Kidney epithelial cell (primary cell): ENCODE results near the gene EIF4EBP2. TPM values are rescaled to one million over a fixed set of nuclear protein-coding genes. Genes with fewer than 3 reads are reported as not detected.

Experiments
- DNase-seq: peaks from one replicate; pipeline ENCODE4 v3.0.0-alpha.2; 2010; ENCODE audit warnings: low read depth
- H3K27me3 ChIP-seq: 2 replicates; pipeline ENCODE4 v1.6.0; 2011; ENCODE audit warnings: low read length; ENCODE audit not compliant: control insufficient read depth, insufficient read depth
- H3K36me3 ChIP-seq: 2 replicates; pipeline ENCODE4 v1.5.1; 2011; ENCODE audit warnings: low read length; ENCODE audit not compliant: control insufficient read depth, insufficient read depth
- H3K4me3 ChIP-seq: 2 replicates; pipeline ENCODE4 v1.5.1; 2011; ENCODE audit warnings: low read depth, mild to moderate bottlenecking, control low read depth, low read length
- CTCF ChIP-seq: IDR thresholded peaks from 2 replicates; pipeline ENCODE4 v1.5.1; 2011; ENCODE audit warnings: mild to moderate bottlenecking, moderate library complexity, low read length, control low read depth, inconsistent platforms; ENCODE audit not compliant: insufficient read depth, poor library complexity, severe bottlenecking
- total RNA-seq: library from RNA; depleted of rRNA; stranded (reverse); fragments of >200 nt; gene quantifications from 2 replicates; pipeline ENCODE4 v1.2.3, GENCODE V29; 2015

Gene EIF4EBP2
- total RNA-seq, 1 donor from 2014 or later, result 34.3 TPM

- TF ChIP-seq CTCF, result no peak
- Histone ChIP-seq H3K4me3 (no peak overlapping the region), H3K27me3 (no peaks in the 10 kb centered on the region), H3K36me3 (no peaks in the 10 kb centered on the region)
- DNase-seq, result no peak
These were observed 14.8 kb downstream of the EIF4EBP2 start for GRCh38 chr10:70418713-70419112.

DNA sequence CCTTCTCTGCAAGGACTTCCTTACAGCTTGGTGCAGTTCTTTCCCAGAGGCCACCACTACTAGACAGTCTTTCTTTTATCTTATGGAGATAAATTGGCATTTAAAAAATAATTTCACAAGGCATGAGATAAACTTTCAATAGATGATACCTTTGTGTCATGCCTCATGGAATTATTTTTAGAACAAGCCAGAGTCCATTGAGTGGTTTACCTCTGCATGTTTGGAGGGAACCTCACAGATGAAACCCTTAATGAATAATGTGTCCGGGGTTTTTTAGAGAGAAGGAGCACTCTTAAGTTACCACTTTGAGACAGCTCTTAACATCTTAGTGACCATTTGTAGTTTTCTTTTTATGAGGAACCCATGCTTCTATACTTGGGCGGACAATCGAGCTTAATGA is 20.4 kb downstream of the EIF4EBP2 start:
- TF ChIP-seq CTCF, result no peak
- no peak overlapping the region for H3K4me3 ChIP-seq
- no peaks in the 10 kb centered on the region for H3K27me3 ChIP-seq
- peaks cover 2% of the 10 kb centered on the region for H3K36me3 ChIP-seq
- DNase-seq, result no peak

DNA sequence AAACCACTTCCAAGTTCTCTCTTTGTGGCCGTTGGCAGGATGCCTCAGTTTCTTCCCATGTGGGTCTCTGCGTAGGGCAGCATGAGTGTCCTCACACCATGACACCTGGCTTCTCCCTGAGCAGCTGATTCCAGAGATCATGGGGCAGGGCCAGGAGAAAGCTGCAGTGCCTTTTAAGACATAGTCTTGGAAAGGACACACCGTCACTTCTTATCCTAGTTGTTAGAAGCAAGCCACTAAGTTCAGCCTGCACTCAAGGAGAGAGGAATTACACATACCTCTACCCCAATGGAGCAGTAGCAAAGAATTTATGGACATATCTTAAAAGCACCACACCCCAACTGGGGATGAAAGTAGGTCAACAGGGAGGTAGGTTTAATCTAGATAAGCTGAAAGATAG is 21.2 kb downstream of the EIF4EBP2 start:
- peaks cover 3% of the 10 kb centered on the region for H3K36me3 ChIP-seq
- TF ChIP-seq CTCF, result no peak
- no peaks in the 10 kb centered on the region for H3K27me3 ChIP-seq
- no peak for DNase-seq
- no peak overlapping the region for H3K4me3 ChIP-seq

DNA sequence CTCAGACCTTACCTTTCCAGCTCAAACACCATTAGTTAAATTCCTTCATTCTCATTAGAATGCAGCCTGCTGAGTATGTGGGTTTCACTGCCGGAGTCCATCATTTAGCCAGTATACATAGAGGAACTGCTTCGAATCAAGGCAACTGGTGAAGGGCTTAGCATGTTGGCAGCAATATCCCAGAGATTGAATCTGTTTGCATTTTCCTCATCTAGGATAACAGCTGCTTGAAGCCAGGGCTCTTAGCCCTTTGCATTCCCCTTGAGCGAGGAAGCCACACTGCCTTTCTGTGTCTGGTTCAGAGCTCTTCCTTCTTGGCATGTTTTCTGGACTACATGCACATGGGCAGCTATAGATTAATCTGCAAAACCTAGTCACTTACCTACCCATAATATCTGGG is 22.9 kb downstream of the EIF4EBP2 start:
- DNase-seq, result no peak
- no peak overlapping the region for H3K4me3 ChIP-seq
- TF ChIP-seq CTCF, result no peak
- peaks cover 3% of the 10 kb centered on the region for H3K36me3 ChIP-seq
- H3K27me3 ChIP-seq, result no peaks in the 10 kb centered on the region

DNA sequence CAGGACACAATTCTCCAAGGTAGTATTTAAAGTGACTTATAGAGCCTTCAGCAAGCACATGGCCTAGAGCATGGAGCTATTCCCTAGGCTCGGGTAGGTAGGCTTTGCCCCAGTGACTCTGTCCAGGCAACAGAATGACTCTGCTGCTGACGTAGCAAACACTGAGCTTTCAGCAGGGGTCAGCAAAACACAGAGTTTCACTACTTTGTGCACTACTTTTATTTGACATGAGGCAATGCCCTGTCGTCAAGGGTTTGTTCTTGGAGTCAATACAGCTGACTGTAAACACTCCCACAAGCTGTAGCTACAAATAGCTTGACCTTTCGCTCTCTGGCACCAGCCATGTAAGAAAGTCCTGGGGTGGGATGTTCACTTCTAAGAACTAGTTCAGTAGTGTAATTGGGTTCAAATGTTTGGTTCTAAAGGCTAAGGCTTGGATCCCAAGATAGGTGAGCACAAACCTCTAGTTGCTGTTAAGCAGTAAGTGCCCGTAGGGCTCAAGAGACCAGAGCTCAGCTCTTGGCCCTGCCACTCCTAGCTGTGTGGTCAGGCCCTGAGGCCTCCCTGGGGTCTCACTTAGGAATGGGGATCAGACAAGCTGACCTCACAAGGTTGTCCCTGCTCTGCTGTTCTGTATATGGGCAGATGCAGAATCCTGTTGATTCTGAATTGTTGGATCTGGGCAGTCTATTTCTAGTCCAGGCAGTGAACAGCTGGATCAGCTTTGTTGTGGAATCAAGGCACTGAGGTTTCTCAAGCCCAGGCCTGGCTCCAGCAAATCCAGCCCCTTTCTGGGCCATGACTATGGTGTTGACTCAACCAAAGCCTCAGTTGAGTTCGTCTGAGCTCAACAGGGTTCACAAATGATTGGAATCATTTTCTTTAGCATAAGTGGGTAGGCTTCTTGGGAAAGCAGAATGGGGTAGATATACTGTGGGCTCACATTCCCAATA is 26.8 kb downstream of the EIF4EBP2 start:
- TF ChIP-seq CTCF, result no peak
- Histone ChIP-seq H3K27me3 (no peaks in the 10 kb centered on the region), H3K4me3 (no peak overlapping the region), H3K36me3 (peaks cover 2% of the 10 kb centered on the region)
- no peak for DNase-seq
